HG02610 (cell line): ENCODE results near the gene MKS1.

Experiments
- ATAC-seq: cut with Tn5 transposase; IDR thresholded peaks from one replicate; pipeline ENCODE4 v1.9.1; 2021; ENCODE audit warnings: mild to moderate bottlenecking, moderate library complexity; ENCODE audit not compliant: unreplicated experiment

The MKS1 gene

DNA sequence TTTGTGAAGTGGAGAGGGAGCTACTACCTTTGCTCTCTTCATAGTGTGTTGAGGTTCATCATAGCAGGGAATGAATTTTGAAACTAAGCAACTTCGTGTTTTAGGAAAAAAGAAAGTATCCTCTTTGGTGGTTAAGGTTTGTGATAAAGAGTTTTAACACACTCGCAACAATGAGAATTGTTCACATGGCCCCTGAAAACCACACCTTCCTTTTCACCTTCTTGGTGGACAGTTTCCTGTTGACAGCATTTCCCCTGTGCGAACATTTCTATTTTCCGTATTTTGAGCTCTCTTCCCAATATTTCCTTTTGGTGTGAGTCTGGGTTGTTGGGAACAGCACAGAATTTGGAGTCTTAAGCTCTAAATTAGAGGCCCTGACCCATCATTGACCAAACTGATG is 48.4 kb downstream of the MKS1 start:
- ATAC-seq: no peak

DNA sequence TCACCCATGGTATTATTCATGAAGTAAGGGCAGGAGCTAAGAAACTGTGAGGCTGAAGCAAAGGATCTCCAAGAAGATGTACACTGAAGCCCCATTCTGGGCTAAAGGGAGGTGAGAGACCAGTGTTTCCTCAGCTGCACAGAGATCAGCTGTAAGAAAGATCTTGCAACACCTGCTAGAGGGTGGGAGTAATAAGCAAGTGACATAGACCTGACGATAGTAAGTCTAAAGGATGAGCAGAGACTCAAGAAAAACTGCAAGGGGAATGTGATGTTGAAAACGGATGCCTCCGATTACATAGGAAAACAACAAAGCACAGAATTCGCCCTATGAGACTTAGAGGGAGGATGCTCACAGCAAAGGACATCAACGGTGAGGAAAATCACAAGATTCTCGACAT is 52.4 kb downstream of the MKS1 start, which contains the start of gene OR4D2:
TSS of gene OR4D2 (plus strand) at position 301 of the 400 bp plus-strand sequence. CDS start 2,674 bp downstream, outside the sequence.
- ATAC-seq: no peak

DNA sequence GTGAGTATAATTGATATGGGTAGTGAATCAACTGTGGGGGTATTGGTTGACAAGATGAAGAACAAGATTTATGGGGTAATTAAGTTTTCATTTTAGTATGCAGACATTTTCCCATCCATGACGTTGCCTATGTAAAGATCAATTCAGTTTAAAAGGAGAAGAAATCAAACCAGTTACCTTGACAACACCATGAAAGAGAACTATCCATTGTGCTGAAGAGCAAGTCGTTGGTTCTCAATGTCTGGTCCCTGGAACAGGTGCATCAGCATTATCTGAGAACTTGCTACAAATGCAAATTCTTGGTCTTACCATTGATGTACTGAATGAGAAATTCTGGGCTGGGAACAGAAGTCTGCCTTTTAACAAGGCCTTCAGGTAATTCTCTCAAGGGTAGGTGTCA is 53.1 kb downstream of the MKS1 start:
- no peak for ATAC-seq

DNA sequence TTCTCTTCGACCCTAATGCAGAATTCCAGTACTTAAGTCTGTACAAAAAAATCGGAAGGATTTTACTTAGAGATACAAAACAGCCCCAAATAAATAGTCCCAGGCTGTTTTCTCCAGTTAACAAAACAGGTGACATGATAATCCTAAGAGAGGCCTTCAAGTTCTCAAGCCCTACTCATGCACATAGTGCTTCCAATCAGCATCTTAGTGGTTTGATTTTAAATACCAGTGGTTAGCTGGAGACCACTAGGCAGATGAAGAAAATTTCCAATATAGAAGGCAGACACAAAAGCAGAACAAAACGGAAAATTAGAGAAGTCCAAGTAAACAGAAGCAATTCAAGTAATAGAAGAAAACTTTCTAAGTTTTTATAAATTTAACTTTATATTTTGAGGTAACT is 57.5 kb downstream of the MKS1 start:
- no peak for ATAC-seq

DNA sequence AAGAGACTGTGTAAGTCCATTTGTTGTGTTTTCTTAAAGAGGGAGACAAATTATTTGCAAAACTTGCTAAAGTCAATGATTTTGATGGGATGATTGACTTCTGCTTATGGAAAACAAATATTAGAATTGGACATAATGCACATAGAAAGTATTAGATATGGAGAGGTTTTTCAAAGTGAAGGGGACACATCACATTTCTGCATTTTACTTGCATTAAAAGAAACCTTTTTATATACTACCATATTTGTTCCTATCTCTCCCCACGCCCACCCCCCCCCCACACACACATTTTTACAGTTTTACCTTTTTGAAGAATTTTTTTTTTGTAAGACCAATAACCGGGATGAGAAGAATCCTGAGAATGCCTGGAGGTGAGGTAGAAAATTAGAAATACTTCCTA is 60.9 kb downstream of the MKS1 start:
- no peak for ATAC-seq

DNA sequence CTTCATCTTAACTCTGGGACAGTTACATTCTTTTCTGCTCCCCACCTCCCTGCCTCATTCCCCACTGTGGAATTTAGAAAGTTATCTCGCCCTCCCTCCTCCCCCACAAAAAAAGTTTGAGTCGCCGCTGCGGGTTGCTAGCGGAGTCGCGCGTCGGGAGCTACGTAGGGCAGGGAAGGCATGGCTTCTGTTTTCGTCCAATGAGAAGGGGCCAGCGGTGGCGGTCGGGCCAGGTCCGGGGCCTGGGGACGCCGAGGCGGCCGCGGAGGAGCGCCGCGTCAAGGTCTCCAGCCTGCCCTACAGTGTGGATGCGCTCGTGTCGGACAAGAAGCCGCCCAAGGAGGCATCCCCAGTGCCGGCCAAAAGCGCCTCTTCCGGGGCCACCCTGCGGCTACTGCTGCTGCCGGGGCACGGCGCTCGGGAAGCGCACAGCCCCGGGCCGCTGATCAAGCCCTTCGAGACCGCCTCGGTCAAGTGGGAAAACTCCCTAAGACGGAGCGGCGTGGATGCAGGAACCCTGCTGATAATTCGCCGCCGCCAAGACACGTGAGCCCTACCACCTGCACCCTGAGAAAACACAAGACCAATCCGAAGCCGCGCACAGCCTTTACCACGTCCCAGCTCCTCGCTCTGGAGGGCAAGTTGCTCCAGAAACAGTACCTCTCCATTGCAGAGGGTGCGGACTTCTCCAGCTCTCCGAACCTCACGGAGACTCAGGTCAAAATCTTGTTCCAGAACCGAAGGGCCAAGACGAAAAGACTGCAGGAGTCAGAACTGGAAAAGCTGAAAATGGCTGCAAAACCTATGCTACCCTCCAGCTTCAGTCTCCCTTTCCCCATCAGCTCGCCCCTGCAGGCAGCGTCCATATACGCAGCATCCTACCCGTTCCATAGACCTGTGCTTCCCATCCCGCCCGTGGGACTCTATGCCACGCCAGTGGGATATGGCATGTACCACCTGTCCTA is 61.9 kb downstream of the MKS1 start:
- ATAC-seq: no peak
